Parathyroid adenoma (tissue), 2 donors: ENCODE measurements around the gene SIPA1L3.

ENCODE experiments used
- H2AFZ ChIP-seq: fragments of 300-600 bp; sonication (generic); one replicate; pipeline ENCODE4 v1.7.0; 2017; ENCODE audit warnings: antibody characterized with exemption, mild to moderate bottlenecking
- H3K27ac ChIP-seq: fragments of 300-600 bp; sonication (generic); one replicate; pipeline ENCODE4 v1.7.0; 2017
- H3K27me3 ChIP-seq: fragments of 300-600 bp; sonication (generic); one replicate; pipeline ENCODE4 v1.7.0; 2017; ENCODE audit warnings: low read length; ENCODE audit not compliant: control insufficient read depth, insufficient read depth
- H3K36me3 ChIP-seq: fragments of 300-600 bp; sonication (generic); one replicate; pipeline ENCODE4 v1.7.0; 2017; ENCODE audit warnings: low read length; ENCODE audit not compliant: control insufficient read depth, insufficient read depth
- H3K4me1 ChIP-seq: fragments of 300-600 bp; sonication (generic); one replicate; pipeline ENCODE4 v1.7.0; 2017; ENCODE audit warnings: control low read depth
- H3K4me2 ChIP-seq: fragments of 300-600 bp; sonication (generic); one replicate; pipeline ENCODE4 v1.7.0; 2017; ENCODE audit warnings: low read length
- H3K4me3 ChIP-seq: fragments of 300-600 bp; sonication (generic); one replicate; pipeline ENCODE4 v1.7.0; 2017; ENCODE audit warnings: low read depth, low read length
- H3K79me2 ChIP-seq: fragments of 300-600 bp; sonication (generic); one replicate; pipeline ENCODE4 v1.7.0; 2017; ENCODE audit warnings: control low read depth
- H3K9ac ChIP-seq: fragments of 300-600 bp; sonication (generic); one replicate; pipeline ENCODE4 v1.7.0; 2017; ENCODE audit warnings: mild to moderate bottlenecking
- H3K9me3 ChIP-seq: fragments of 300-600 bp; sonication (generic); one replicate; pipeline ENCODE4 v1.7.0; 2017; ENCODE audit warnings: low read length; ENCODE audit not compliant: control insufficient read depth
- CTCF ChIP-seq: fragments of 300-600 bp; sonication (generic); IDR thresholded peaks from one replicate; pipeline ENCODE4 v1.7.0; 2017; ENCODE audit warnings: antibody characterized with exemption, mild to moderate bottlenecking
- donor health status: primary hyperparathyroidism.

Gene SIPA1L3

GRCh38 chr19:38185562-38185961 lies 278.6 kb downstream of the SIPA1L3 start:
- Histone ChIP-seq H2AFZ (no peak overlapping the region), H3K36me3 (no peaks in the 10 kb centered on the region), H3K4me2 (no peak overlapping the region), H3K27ac (no peak overlapping the region), H3K9me3 (no peaks in the 10 kb centered on the region), H3K27me3 (no peaks in the 10 kb centered on the region), H3K4me1 (no peaks in the 10 kb centered on the region), H3K4me3 (no peak overlapping the region), H3K79me2 (no peaks in the 10 kb centered on the region), H3K9ac (no peak overlapping the region)
- TF ChIP-seq CTCF = no peak

GRCh38 chr19:38190061-38190460 lies 283.1 kb downstream of the SIPA1L3 start:
- Histone ChIP-seq H3K27ac (no peak overlapping the region), H3K9me3 (no peaks in the 10 kb centered on the region), H3K9ac (no peak overlapping the region), H3K79me2 (no peaks in the 10 kb centered on the region), H3K4me1 (no peaks in the 10 kb centered on the region), H3K36me3 (no peaks in the 10 kb centered on the region), H3K27me3 (no peaks in the 10 kb centered on the region), H2AFZ (no peak overlapping the region), H3K4me3 (no peak overlapping the region), H3K4me2 (no peak overlapping the region)
- TF ChIP-seq CTCF = no peak

- Histone ChIP-seq H3K9me3 (no peaks in the 10 kb centered on the region), H3K9ac (no peak overlapping the region), H3K27ac (no peak overlapping the region), H2AFZ (no peak overlapping the region), H3K4me1 (no peaks in the 10 kb centered on the region), H3K27me3 (no peaks in the 10 kb centered on the region), H3K79me2 (no peaks in the 10 kb centered on the region), H3K4me2 (no peak overlapping the region), H3K4me3 (no peak overlapping the region), H3K36me3 (no peaks in the 10 kb centered on the region)
- no peak for TF ChIP-seq CTCF
These were observed 283.8 kb downstream of the SIPA1L3 start for GRCh38 chr19:38190793-38191192.

- H2AFZ ChIP-seq = no peak overlapping the region
- H3K79me2 ChIP-seq = peaks cover 3% of the 10 kb centered on the region
- H3K9ac ChIP-seq = no peak overlapping the region
- H3K27me3 ChIP-seq = no peaks in the 10 kb centered on the region
- no peaks in the 10 kb centered on the region for H3K9me3 ChIP-seq
- no peak for TF ChIP-seq CTCF
- no peaks in the 10 kb centered on the region for H3K36me3 ChIP-seq
- no peak overlapping the region for H3K4me3 ChIP-seq
- H3K27ac ChIP-seq = no peak overlapping the region
- H3K4me1 ChIP-seq = no peaks in the 10 kb centered on the region
- no peak overlapping the region for H3K4me2 ChIP-seq
These were observed 284.7 kb downstream of the SIPA1L3 start for GRCh38 chr19:38191747-38192146.

GRCh38 chr19:38193445-38193844 lies 286.4 kb downstream of the SIPA1L3 start:
- Histone ChIP-seq H3K9me3 (no peaks in the 10 kb centered on the region), H3K27ac (no peak overlapping the region), H3K79me2 (peaks cover 3% of the 10 kb centered on the region), H3K4me1 (no peaks in the 10 kb centered on the region), H3K4me2 (no peak overlapping the region), H2AFZ (no peak overlapping the region), H3K9ac (no peak overlapping the region), H3K27me3 (no peaks in the 10 kb centered on the region), H3K4me3 (no peak overlapping the region), H3K36me3 (no peaks in the 10 kb centered on the region)
- no peak for TF ChIP-seq CTCF
